ENCODE data around the gene TENT5C.

TENT5C gene

DNA sequence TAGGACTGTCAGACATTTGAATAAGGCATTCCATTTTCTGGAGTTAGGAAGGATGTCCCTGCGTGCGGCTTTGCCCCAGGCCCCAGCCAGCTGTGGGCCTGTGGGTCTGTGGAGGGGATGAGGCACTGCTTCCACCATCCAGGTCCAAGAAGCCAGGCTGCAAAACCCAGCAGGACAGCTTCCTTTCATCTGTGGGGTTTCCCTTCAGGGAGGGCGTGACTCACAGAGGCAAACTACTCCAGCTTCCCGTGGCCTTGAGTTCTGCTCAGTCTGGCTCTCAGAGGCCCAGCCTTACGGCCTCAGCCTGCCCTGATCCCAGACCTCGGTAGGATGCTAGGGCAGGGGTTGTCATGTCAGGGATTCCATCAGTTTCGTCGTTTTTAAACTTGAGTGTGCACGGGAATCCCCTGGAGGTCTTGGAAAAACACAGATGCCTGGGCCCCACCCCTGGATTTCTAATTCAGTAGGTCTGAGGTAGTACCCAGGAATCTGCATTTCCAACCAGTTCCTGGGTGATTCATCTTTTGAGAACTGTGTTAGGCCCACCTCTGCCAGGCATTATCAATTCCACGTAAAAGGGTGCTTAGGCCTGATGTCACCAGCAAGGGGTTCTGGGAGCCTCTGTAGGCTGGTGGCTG, 32.3 kb upstream of the TENT5C start:
- H3K9me3 ChIP-seq (ENCODE audit: control insufficient read depth, insufficient read depth, low read length) = no peaks in the 10 kb centered on the region
- H3K4me3 ChIP-seq (ENCODE audit: low read length) = no peak overlapping the region
- TF ChIP-seq, protein P1, sequence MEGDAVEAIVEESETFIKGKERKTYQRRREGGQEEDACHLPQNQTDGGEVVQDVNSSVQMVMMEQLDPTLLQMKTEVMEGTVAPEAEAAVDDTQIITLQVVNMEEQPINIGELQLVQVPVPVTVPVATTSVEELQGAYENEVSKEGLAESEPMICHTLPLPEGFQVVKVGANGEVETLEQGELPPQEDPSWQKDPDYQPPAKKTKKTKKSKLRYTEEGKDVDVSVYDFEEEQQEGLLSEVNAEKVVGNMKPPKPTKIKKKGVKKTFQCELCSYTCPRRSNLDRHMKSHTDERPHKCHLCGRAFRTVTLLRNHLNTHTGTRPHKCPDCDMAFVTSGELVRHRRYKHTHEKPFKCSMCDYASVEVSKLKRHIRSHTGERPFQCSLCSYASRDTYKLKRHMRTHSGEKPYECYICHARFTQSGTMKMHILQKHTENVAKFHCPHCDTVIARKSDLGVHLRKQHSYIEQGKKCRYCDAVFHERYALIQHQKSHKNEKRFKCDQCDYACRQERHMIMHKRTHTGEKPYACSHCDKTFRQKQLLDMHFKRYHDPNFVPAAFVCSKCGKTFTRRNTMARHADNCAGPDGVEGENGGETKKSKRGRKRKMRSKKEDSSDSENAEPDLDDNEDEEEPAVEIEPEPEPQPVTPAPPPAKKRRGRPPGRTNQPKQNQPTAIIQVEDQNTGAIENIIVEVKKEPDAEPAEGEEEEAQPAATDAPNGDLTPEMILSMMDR (IDR thresholded peaks at IDR 0.05; ENCODE audit: low read depth, low read length, poor library complexity, severe bottlenecking) = no peak
- TF ChIP-seq EZH2phosphoT487 (IDR thresholded peaks at IDR 0.05; ENCODE audit: borderline replicate concordance, low read length) = no peak
- no peaks in the 10 kb centered on the region for H3K9me2 ChIP-seq (replicated peaks; ENCODE audit: control insufficient read depth, low read length)
- no peaks in the 10 kb centered on the region for H3K79me2 ChIP-seq (ENCODE audit: control insufficient read depth, low read length)
- H3K4me2 ChIP-seq (ENCODE audit: low read length) = no peak overlapping the region
- H3K27ac ChIP-seq (ENCODE audit: low read depth, low read length) = no peak overlapping the region
- H3F3A ChIP-seq (ENCODE audit: control insufficient read depth, insufficient read depth) = no peaks in the 10 kb centered on the region
- H4K20me1 ChIP-seq (ENCODE audit: control insufficient read depth, insufficient read depth, low read depth, low read length) = no peaks in the 10 kb centered on the region
- H3K27me3 ChIP-seq (ENCODE audit: control insufficient read depth, low read length) = no peaks in the 10 kb centered on the region
- H3K4me1 ChIP-seq (ENCODE audit: control insufficient read depth, low read length) = no peaks in the 10 kb centered on the region
- H3K36me3 ChIP-seq (ENCODE audit: control insufficient read depth, low read length) = no peaks in the 10 kb centered on the region

DNA sequence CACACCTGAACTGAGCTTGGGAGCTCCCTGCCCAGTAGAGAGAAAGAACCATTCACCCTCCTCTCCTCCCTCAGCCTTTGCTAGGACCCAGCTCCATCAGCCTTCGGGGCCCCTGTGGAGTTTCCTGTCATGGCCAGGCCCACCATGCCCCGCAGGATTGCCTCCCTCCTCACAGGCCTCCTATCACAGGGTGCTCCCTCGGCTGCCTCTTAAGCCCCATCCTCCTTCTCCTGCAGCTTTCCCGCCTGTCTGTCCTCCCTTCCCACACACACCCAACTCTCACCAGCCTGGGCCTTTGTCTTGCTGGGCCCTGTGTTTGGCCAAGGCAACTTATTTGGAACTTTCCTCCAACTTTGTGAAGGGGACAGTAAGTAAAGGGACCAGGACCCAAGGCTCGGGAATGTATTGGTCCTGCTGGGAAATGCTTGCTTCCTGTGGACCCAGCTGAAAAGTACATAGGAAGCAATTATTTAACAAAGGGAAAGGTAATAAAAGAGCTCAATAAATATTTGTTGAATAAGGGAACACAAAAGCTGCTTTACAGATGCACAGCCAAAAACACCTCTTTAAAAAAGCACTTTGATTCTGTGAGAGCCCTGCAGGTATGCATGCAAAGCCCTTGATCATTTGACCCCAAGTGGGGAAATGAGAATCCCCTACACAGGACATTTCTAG, 31.6 kb upstream of the TENT5C start:
- no peak overlapping the region for H3K27ac ChIP-seq (ENCODE audit: low read depth, low read length)
- H3K4me3 ChIP-seq (ENCODE audit: low read length) = no peak overlapping the region
- no peak overlapping the region for H3K4me2 ChIP-seq (ENCODE audit: low read length)
- H3K27me3 ChIP-seq (ENCODE audit: control insufficient read depth, low read length) = no peaks in the 10 kb centered on the region
- no peaks in the 10 kb centered on the region for H3K9me2 ChIP-seq (replicated peaks; ENCODE audit: control insufficient read depth, low read length)
- H3F3A ChIP-seq (ENCODE audit: control insufficient read depth, insufficient read depth) = no peaks in the 10 kb centered on the region
- H3K79me2 ChIP-seq (ENCODE audit: control insufficient read depth, low read length) = no peaks in the 10 kb centered on the region
- H3K9me3 ChIP-seq (ENCODE audit: control insufficient read depth, insufficient read depth, low read length) = no peaks in the 10 kb centered on the region
- no peak for TF ChIP-seq EZH2phosphoT487 (IDR thresholded peaks at IDR 0.05; ENCODE audit: borderline replicate concordance, low read length)
- TF ChIP-seq, protein P1 (IDR thresholded peaks at IDR 0.05; ENCODE audit: low read depth, low read length, poor library complexity, severe bottlenecking) = no peak
- no peaks in the 10 kb centered on the region for H3K36me3 ChIP-seq (ENCODE audit: control insufficient read depth, low read length)
- H3K4me1 ChIP-seq (ENCODE audit: control insufficient read depth, low read length) = no peaks in the 10 kb centered on the region
- H4K20me1 ChIP-seq (ENCODE audit: control insufficient read depth, insufficient read depth, low read depth, low read length) = no peaks in the 10 kb centered on the region

DNA sequence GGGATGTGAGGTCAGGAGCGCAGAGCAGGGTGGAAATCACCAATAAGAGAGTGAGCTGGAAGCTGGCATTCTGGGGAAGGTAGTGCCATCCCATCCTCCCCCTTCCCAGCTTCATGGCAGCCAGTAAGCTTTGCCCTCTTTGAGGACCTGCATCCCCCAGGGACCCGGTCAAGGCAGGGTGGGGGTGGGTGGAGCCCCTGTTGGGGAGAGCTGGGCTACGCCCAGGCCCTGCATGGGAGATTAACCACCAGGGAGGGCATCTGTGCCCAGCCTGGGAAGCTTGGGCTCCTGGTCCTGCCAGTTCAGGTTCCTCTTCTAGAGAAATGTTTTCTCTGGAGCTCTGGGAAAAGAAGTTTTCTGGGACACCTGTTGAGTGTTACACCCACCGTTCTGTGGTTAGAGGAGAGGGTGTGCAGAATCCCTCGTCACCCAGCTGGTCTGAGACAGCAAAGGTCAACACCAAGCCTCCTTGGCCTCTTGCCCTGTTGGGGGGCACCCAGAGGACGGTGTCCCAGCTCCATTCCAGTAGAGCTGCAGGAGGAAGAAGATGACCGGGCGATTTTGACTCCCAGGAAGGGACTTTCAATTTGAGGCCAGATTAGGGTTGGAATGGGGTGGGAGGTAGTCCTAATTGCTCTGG, 30.1 kb upstream of the TENT5C start:
- H3K79me2 ChIP-seq (ENCODE audit: control insufficient read depth, low read length) = no peaks in the 10 kb centered on the region
- no peak overlapping the region for H3K27ac ChIP-seq (ENCODE audit: low read depth, low read length)
- H3K4me1 ChIP-seq (ENCODE audit: control insufficient read depth, low read length) = no peaks in the 10 kb centered on the region
- no peaks in the 10 kb centered on the region for H3K36me3 ChIP-seq (ENCODE audit: control insufficient read depth, low read length)
- no peak overlapping the region for H3K4me3 ChIP-seq (ENCODE audit: low read length)
- H3K27me3 ChIP-seq (ENCODE audit: control insufficient read depth, low read length) = no peaks in the 10 kb centered on the region
- no peaks in the 10 kb centered on the region for H3F3A ChIP-seq (ENCODE audit: control insufficient read depth, insufficient read depth)
- H3K9me3 ChIP-seq (ENCODE audit: control insufficient read depth, insufficient read depth, low read length) = no peaks in the 10 kb centered on the region
- no peaks in the 10 kb centered on the region for H4K20me1 ChIP-seq (ENCODE audit: control insufficient read depth, insufficient read depth, low read depth, low read length)
- no peak for TF ChIP-seq EZH2phosphoT487 (IDR thresholded peaks at IDR 0.05; ENCODE audit: borderline replicate concordance, low read length)
- TF ChIP-seq, protein P1 (IDR thresholded peaks at IDR 0.05; ENCODE audit: low read depth, low read length, poor library complexity, severe bottlenecking) = no peak
- H3K9me2 ChIP-seq (replicated peaks; ENCODE audit: control insufficient read depth, low read length) = no peaks in the 10 kb centered on the region
- no peak overlapping the region for H3K4me2 ChIP-seq (ENCODE audit: low read length)

Measured in DOHH2 (cell line).